ENCODE results near the gene SLC25A36.

SLC25A36 gene

GRCh38 chr3:140920029-140920428, 21.6 kb upstream of the SLC25A36 start:
- H3K27me3 ChIP-seq (ENCODE audit: insufficient read depth, low read length, poor library complexity, severe bottlenecking), result no peaks in the 10 kb centered on the region
- no peaks in the 10 kb centered on the region for H4K20me1 ChIP-seq (ENCODE audit: insufficient read depth, low read length, poor library complexity, severe bottlenecking)
- no peak overlapping the region for H3K4me2 ChIP-seq (ENCODE audit: low read depth, low read length, poor library complexity, severe bottlenecking)
- no peaks in the 10 kb centered on the region for H3K4me1 ChIP-seq (ENCODE audit: insufficient read depth, low read length, poor library complexity, severe bottlenecking)
- no peaks in the 10 kb centered on the region for H3K79me2 ChIP-seq (ENCODE audit: insufficient read depth, low read length)
- no peak overlapping the region for H2AFZ ChIP-seq (ENCODE audit: low read length)
- no peak overlapping the region for H3K4me3 ChIP-seq (ENCODE audit: low read length, poor library complexity, severe bottlenecking)
- H3K9ac ChIP-seq (ENCODE audit: low read depth, low read length, poor library complexity, severe bottlenecking), result no peak overlapping the region
- no peaks in the 10 kb centered on the region for H3K9me3 ChIP-seq (ENCODE audit: insufficient read depth, low read depth, low read length)
- TF ChIP-seq CTCF (conservative IDR thresholded peaks at IDR 0.05; ENCODE audit: low read length) (no peak), EZH2phosphoT487 (IDR thresholded peaks at IDR 0.05; ENCODE audit: borderline replicate concordance) (no peak)
- no peaks in the 10 kb centered on the region for H3K36me3 ChIP-seq (ENCODE audit: insufficient read depth, low read length)
- no peaks in the 10 kb centered on the region for H3K9me2 ChIP-seq (replicated peaks; ENCODE audit: low read depth, low read length)
- no peaks in the 10 kb centered on the region for H3F3A ChIP-seq (ENCODE audit: low read depth)

- H3K9me2 ChIP-seq (replicated peaks; ENCODE audit: low read depth, low read length), result no peaks in the 10 kb centered on the region
- H3K27me3 ChIP-seq (ENCODE audit: insufficient read depth, low read length, poor library complexity, severe bottlenecking), result no peaks in the 10 kb centered on the region
- peak overlapping the region; percentile 73 for H2AFZ ChIP-seq (ENCODE audit: low read length)
- no peaks in the 10 kb centered on the region for H3F3A ChIP-seq (ENCODE audit: low read depth)
- H3K4me2 ChIP-seq (ENCODE audit: low read depth, low read length, poor library complexity, severe bottlenecking), result no peak overlapping the region
- peak; percentile 71 for TF ChIP-seq CTCF (conservative IDR thresholded peaks at IDR 0.05; ENCODE audit: low read length)
- no peak for TF ChIP-seq EZH2phosphoT487 (IDR thresholded peaks at IDR 0.05; ENCODE audit: borderline replicate concordance)
- no peaks in the 10 kb centered on the region for H4K20me1 ChIP-seq (ENCODE audit: insufficient read depth, low read length, poor library complexity, severe bottlenecking)
- no peak overlapping the region for H3K9ac ChIP-seq (ENCODE audit: low read depth, low read length, poor library complexity, severe bottlenecking)
- no peaks in the 10 kb centered on the region for H3K36me3 ChIP-seq (ENCODE audit: insufficient read depth, low read length)
- no peak overlapping the region for H3K4me3 ChIP-seq (ENCODE audit: low read length, poor library complexity, severe bottlenecking)
- H3K9me3 ChIP-seq (ENCODE audit: insufficient read depth, low read depth, low read length), result no peaks in the 10 kb centered on the region
- H3K79me2 ChIP-seq (ENCODE audit: insufficient read depth, low read length), result no peaks in the 10 kb centered on the region
- H3K4me1 ChIP-seq (ENCODE audit: insufficient read depth, low read length, poor library complexity, severe bottlenecking), result no peaks in the 10 kb centered on the region
These were observed 19.0 kb upstream of the SLC25A36 start for GRCh38 chr3:140922634-140923033.

- Histone ChIP-seq H3K27me3 (ENCODE audit: insufficient read depth, low read length, poor library complexity, severe bottlenecking) (no peaks in the 10 kb centered on the region), H3K79me2 (ENCODE audit: insufficient read depth, low read length) (no peaks in the 10 kb centered on the region), H3K9me3 (ENCODE audit: insufficient read depth, low read depth, low read length) (no peaks in the 10 kb centered on the region), H3K9me2 (replicated peaks; ENCODE audit: low read depth, low read length) (no peaks in the 10 kb centered on the region), H3K4me1 (ENCODE audit: insufficient read depth, low read length, poor library complexity, severe bottlenecking) (no peaks in the 10 kb centered on the region), H3K4me3 (ENCODE audit: low read length, poor library complexity, severe bottlenecking) (no peak overlapping the region), H3K9ac (ENCODE audit: low read depth, low read length, poor library complexity, severe bottlenecking) (no peak overlapping the region), H3F3A (ENCODE audit: low read depth) (no peaks in the 10 kb centered on the region), H3K36me3 (ENCODE audit: insufficient read depth, low read length) (no peaks in the 10 kb centered on the region), H2AFZ (ENCODE audit: low read length) (no peak overlapping the region), H4K20me1 (ENCODE audit: insufficient read depth, low read length, poor library complexity, severe bottlenecking) (no peaks in the 10 kb centered on the region), H3K4me2 (ENCODE audit: low read depth, low read length, poor library complexity, severe bottlenecking) (no peak overlapping the region)
- TF ChIP-seq EZH2phosphoT487 (IDR thresholded peaks at IDR 0.05; ENCODE audit: borderline replicate concordance) (no peak), CTCF (conservative IDR thresholded peaks at IDR 0.05; ENCODE audit: low read length) (no peak)
These were observed 17.4 kb upstream of the SLC25A36 start for GRCh38 chr3:140924097-140924873.
